T-helper 1 cell (primary cell): ENCODE results near the gene CDH16.
"Not testable (repeated sequence)": the region's sequence is repeated elsewhere in the genome, so short reads cannot be mapped to it uniquely, and the experiment has no call there.

Experiments used
- DNase-seq, 5 donors: peaks; one replicate each; pipeline ENCODE4 v3.0.0-alpha.2; 2012 to 2020

CDH16 gene

GRCh38 chr16:66947302-66948065 is 28.8 kb upstream of the CDH16 start:
- DNase-seq: peak; percentile 54 to 84 (median 72)

- DNase-seq: no peak
Measured at GRCh38 chr16:66946974-66947301, 28.3 kb upstream of the CDH16 start.

DNA sequence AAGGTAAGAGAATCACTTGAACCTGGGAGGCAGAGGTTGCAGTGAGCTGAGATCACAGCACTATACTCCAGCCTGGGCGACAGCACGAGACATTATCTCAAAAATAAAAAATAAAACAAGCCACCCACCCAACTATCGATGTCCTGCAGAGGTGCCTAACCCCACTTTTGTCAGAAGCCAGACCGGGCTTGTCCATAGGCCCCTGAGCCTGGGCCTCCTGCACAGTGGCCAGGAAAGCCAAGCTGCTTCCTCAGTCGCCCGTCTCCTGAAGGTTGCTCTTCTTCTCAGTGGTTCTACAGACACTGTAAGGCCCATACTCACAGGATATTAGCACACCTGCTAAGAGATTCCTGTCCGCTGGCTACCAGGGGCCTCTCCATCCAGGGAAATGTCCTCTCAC is 27.9 kb upstream of the CDH16 start:
- DNase-seq: no peak

- no peak for DNase-seq
Measured at GRCh38 chr16:66945939-66946338, 27.3 kb upstream of the CDH16 start.

DNA sequence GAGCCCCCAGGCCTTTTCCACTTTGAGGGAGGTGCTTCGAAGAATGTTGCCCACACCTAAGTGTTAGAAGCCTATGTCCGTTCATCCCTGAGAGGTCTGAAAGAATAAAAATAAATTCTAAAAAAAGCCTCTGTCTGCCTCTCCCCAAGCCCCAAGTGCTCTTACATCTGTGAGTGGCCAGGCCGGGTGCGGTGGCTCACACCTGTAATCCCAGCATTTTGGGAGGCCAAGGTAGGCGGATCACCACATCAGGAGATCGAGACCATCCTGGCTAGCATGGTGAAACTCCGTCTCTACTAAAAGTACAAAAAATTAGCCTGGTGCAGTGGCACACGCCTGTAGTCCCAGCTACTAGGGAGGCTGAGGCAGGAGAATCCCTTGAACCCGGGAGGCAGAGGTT is 26.3 kb upstream of the CDH16 start:
- DNase-seq: not testable (repeated sequence)

- no peak for DNase-seq
Measured at GRCh38 chr16:66944054-66944441, 25.4 kb upstream of the CDH16 start.

DNA sequence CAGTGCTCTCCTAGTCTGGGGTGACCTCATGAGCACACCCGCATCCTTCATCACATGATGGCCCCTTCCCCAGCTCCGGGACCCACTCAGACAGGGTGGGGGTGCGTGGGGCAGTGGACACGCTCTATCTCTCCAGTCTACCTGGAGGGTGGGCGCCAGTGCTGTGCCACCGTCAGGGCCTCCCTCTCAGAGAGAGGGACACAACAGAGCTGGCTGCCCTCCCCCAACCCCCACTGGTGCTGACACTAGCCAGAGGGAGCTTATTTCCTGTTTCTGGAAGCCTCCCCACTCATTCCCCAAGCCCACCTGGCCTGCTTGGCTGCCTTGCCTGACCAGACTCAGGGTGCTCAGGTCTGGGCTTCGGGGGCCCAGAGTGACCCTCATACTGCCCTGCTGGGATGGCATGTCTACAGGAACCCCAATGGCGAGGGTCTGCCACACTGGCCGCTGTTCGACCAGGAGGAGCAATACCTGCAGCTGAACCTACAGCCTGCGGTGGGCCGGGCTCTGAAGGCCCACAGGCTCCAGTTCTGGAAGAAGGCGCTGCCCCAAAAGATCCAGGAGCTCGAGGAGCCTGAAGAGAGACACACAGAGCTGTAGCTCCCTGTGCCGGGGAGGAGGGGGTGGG is 24.9 kb upstream of the CDH16 start:
- DNase-seq: no peak

DNA sequence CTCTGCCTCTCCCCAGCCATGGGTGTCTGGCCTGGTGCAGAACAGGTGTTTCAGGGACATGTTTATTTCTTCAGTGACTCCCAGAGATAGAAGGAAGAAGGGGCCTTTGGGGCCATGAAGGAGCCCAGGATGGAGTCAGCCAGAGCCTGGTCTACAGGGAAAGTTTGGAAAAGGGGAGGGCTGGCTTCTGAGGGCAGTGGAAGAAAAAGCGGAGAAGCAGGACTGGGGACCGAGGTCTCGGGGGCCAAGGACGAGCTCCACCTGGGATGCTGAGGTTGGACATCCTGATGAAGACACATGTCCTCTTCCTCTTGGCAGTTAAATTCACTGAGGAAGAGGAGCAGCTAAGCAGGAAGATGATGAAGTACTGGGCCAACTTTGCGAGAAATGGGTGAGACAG is 24.3 kb upstream of the CDH16 start:
- no peak for DNase-seq

DNA sequence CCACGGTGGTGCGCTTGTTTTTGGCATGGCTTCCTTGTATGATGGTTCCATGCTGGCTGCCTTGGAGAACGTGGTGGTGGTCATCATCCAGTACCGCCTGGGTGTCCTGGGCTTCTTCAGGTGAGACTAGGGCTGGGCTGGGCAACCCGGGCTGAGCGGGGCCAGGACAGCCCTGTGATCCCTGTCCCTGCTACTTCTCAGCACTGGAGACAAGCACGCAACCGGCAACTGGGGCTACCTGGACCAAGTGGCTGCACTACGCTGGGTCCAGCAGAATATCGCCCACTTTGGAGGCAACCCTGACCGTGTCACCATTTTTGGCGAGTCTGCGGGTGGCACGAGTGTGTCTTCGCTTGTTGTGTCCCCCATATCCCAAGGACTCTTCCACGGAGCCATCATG is 21.6 kb upstream of the CDH16 start:
- no peak for DNase-seq

DNA sequence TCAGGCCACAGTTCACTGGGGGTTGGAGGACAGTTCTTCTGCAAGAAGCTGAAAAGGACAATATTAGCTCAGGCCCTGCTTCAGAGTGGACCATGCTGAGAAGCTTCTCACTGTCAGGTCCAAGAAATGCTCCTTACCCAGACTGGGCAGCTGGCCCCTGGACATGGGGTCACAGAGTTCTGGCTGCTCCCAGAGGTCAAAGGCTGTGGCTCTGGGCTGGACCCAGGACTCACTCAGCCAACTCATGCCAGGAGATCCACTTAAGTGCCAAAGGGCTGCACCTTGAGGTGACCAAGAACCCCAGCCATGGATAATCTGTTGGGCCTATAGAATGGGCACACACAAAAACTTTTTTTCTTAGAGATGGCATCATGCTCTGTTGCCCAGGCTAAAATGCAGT is 20.7 kb upstream of the CDH16 start:
- no peak for DNase-seq

GRCh38 chr16:66937725-66938337 is 19.1 kb upstream of the CDH16 start:
- DNase-seq: no peak

- DNase-seq: no peak
Measured at GRCh38 chr16:66936889-66937554, 18.3 kb upstream of the CDH16 start.

- no peak for DNase-seq
Measured at GRCh38 chr16:66936462-66936861, 17.8 kb upstream of the CDH16 start.

- no peak for DNase-seq
Measured at GRCh38 chr16:66935314-66936011, 16.8 kb upstream of the CDH16 start, which contains the start of gene CES2. Gene CES2 (plus strand): TSS chr16:66935516. CDS start chr16:66935636, 120 bp downstream.

- not testable (repeated sequence) for DNase-seq
Measured at GRCh38 chr16:66934839-66935313, 16.2 kb upstream of the CDH16 start.

DNA sequence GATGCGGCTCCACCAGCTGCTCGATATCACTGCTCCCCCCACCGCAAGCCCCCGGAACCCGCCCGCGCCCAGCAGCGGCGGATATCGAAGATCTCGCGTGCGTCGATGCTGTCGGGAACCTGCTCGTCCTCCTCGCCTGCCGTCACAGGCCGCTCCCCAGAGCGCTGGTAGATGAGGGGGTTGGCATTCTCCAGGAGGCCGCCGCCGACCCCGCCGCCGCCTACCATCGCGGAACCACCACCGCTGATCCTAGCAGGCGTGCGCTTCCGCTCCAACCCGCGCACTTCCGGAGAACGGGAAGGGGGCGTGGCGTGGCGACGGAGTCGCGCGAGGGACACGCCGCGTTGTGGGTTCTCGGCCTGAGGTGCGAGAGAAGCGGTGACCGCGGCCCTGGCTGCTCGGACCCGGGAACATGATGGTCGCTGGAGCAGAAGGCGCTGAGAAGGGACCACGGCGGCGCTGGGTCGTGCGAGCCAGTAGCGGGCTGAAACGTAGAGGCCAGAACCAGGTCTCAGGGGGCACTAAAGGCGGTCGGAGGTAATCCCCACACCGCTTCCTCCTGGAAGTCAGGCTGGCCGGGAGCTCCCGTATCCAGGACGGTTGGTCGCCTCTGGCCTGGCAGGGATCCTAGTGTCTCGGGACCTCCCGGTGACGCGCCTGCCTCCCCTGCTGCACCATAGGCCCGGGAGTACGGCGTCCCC is 15.6 kb upstream of the CDH16 start, which contains the start of gene CIAO2B:
CIAO2B (minus strand) TSS at position 265 of the 701 bp plus-strand sequence; CDS start at position 227, 38 bp downstream.
- DNase-seq: peak; percentile 73 to 90 (median 83)

DNA sequence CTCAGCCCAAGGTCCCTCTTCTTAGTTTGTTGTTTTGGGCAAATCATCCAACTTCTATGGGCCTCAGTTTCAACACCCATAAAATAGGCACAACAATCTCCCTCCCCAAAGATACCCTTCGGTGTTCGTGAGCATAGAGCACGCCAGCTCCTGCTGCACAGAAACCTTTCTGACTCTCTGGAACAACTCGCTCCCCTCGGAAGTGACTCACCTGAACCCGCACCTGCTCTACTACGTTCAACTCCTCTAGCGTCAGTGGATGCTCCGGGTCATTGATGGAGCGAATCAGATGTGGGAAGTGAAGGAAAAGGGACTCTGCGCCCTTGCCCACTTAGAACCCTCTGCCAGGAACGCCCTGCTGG is 15.1 kb upstream of the CDH16 start:
- DNase-seq: no peak

- no peak for DNase-seq
Measured at GRCh38 chr16:66932076-66932475, 13.4 kb upstream of the CDH16 start.

- no peak for DNase-seq
Measured at GRCh38 chr16:66931665-66932064, 13.0 kb upstream of the CDH16 start.

DNA sequence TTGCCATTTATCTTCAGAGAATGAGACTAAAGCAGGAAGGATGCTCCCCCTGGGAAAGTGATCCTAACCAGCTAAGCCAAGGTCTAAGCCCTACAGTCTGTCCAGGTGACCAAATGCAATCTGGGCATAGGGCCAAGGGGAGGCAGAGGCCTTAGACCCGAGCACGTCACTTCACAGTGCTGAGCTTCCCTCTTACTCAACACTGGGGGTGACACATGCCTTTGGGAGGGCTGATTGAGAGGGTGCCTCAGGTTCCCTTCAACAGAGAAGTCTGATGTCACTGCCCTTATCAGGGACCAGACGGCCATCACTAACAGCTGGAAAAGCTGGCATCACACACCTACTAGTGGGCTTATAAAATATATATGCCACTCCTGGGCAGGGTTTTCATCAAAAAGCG is 11.5 kb upstream of the CDH16 start:
- no peak for DNase-seq

DNA sequence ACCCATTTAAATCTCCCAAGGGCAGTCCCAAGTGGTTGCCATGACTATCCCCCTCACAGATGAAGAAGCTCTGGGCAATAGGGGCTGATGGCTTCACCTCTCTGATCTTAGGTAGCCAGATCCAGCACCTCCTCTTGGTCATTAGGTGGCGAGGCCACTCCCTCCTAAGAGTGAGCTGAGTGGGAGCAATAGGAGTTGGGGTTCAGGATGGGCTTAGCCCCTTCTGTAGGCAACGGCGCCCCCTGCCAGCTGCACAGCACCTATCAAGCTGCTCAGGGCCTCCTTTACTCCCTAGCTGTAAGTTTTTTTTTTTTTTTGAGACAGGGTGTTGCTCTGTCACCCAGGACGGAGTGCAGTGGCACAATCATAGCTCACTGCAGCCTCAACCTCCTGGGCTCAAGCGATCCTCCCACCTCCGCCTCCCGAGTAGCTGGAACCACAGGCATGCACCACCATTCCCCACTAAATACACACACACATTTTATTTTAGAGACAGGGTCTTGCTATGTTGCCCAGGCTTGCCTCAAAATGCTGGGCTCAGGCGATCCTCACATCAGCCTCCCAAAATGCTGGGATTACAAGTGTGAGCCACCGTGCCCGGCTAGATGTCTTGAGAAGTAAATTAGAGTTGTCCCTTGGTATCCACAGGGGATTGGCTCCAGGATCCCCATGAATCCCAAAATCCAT is 10.2 kb upstream of the CDH16 start:
- DNase-seq: peak in 1 of 5 donors; percentile 49
